CD4-positive, alpha-beta T cell (primary cell): ENCODE measurements around the gene LIN28B. TPM values are rescaled to one million over a fixed set of nuclear protein-coding genes. Genes with fewer than 3 reads are reported as not detected.

Experiments
- ATAC-seq: fragments of 200-7000 bp; cut with Tn5 transposase; one replicate; pipeline ENCODE4 v1.10.0; 2022; ENCODE audit warnings: mild to moderate bottlenecking; ENCODE audit not compliant: poor library complexity
- CTCF ChIA-PET: fragments of 350-600 bp; sonication (Branson Sonifier 250); formaldehyde crosslinking; loops from one replicate; lab custom pipeline; 2021; ENCODE audit warnings: antibody characterized with exemption, inconsistent platforms; lab: Charles Lee
- POLR2A ChIA-PET: fragments of 350-600 bp; sonication (Branson Sonifier 250); formaldehyde crosslinking; loops from one replicate; lab custom pipeline; 2021; ENCODE audit warnings: antibody characterized with exemption, inconsistent platforms; lab: Charles Lee
- DNase-seq, 14 experiments: peaks; one replicate each; pipeline ENCODE4 v3.0.0-alpha.2; 2013 to 2020; ENCODE audit warnings: mixed read lengths in 2 of 14
- H3K27ac ChIP-seq, 2 donors: one replicate each; pipeline versions ENCODE4 v1.5.1 to v1.7.0; 2013; ENCODE audit warnings: low read length in 2 of 2, low read depth in 1 of 2, mild to moderate bottlenecking in 1 of 2
- H3K27me3 ChIP-seq, 2 experiments: 1 replicate in 1 of 2; 2 replicates in 1 of 2; pipeline versions ENCODE4 v1.6.1 to v1.7.0; 2013; ENCODE audit warnings: low read length in 2 of 2, control low read depth in 1 of 2, mild to moderate bottlenecking in 1 of 2, moderate library complexity in 1 of 2; ENCODE audit not compliant: insufficient read depth in 2 of 2, control insufficient read depth in 1 of 2
- H3K36me3 ChIP-seq: one replicate; pipeline ENCODE4 v1.6.1; 2013; ENCODE audit warnings: low read length, control low read depth; ENCODE audit not compliant: insufficient read depth
- H3K4me1 ChIP-seq: one replicate; pipeline ENCODE4 v1.6.1; 2013; ENCODE audit warnings: low read length, control low read depth; ENCODE audit not compliant: insufficient read depth
- H3K4me3 ChIP-seq: one replicate; pipeline ENCODE4 v1.5.1; 2013; ENCODE audit warnings: mild to moderate bottlenecking, low read length, moderate library complexity
- H3K9me3 ChIP-seq, 2 experiments: 1 replicate in 1 of 2; 2 replicates in 1 of 2; pipeline versions ENCODE4 v1.6.1 to v1.7.0; 2013; ENCODE audit warnings: low read length in 2 of 2, mild to moderate bottlenecking in 2 of 2, control low read depth in 1 of 2, moderate library complexity in 1 of 2; ENCODE audit not compliant: control insufficient read depth in 1 of 2, insufficient read depth in 1 of 2
- H3K27ac Mint-ChIP-seq: one replicate; pipeline ENCODE4 v1.8.0; 2020; ENCODE audit warnings: mixed read lengths
- H3K27me3 Mint-ChIP-seq: one replicate; pipeline ENCODE4 v1.8.0; 2021; ENCODE audit warnings: mixed read lengths
- H3K36me3 Mint-ChIP-seq: one replicate; pipeline ENCODE4 v1.8.0; 2021; ENCODE audit warnings: low read depth, mixed read lengths
- H3K4me1 Mint-ChIP-seq: one replicate; pipeline ENCODE4 v1.8.0; 2021; ENCODE audit warnings: low read depth, mixed read lengths
- H3K4me3 Mint-ChIP-seq: one replicate; pipeline ENCODE4 v1.8.0; 2020; ENCODE audit warnings: mild to moderate bottlenecking, mixed read lengths
- H3K9me3 Mint-ChIP-seq: one replicate; pipeline ENCODE4 v1.8.0; 2020; ENCODE audit warnings: mixed read lengths
- CTCF ChIP-seq: fragments of 200-600 bp; IDR thresholded peaks from one replicate; pipeline ENCODE4 v1.8.0; 2022; ENCODE audit warnings: antibody characterized with exemption, mild to moderate bottlenecking
- intact Hi-C, 2 experiments: fragments of 100-400 bp; cut with DNase I in 1 of 2; cut with micrococcal nuclease in 1 of 2; formaldehyde crosslinking; loops; one replicate each; pipeline versions ENCODE4 v1.15.1 to v1.9.0; 2023 to 2025; cut with DNase I, micrococcal nuclease
- total RNA-seq, 174 experiments: library from RNA in 2 of 174; stranded (reverse) in 2 of 174; gene quantifications; one replicate each; pipeline ENCODE4 v1.2.3 and lab custom pipeline; 2021 to 2026

LIN28B gene
- total RNA-seq, 2 experiments from 2014 or later = not detected

DNA sequence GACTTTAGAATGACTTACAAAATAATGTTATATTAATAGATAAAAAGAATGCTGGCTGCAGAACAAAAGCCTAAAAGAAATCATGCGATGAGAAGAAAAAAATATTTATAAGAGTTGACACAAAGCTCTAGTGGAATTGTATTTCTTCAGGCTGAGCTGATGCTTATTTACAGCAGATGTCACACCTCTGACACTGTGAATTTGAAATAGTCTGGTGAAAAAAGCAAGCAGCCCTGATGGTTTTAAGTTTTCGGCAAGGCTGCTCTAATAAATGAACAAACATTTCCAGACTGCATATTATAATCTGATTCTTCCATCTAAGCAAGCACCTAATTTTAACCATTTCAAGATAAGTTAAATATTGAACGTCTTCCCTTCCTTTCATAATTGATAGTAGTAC, 109.9 kb downstream of the LIN28B start:
- Mint-ChIP-seq H3K9me3 (no peaks in the 10 kb centered on the region), H3K27ac (no peak overlapping the region), H3K27me3 (peaks cover 53% of the 10 kb centered on the region), H3K4me3 (no peak overlapping the region), H3K4me1 (no peaks in the 10 kb centered on the region), H3K36me3 (no peaks in the 10 kb centered on the region)
- TF ChIP-seq CTCF = no peak
- H3K9me3 ChIP-seq = no peaks in the 10 kb centered on the region
- H3K4me1 ChIP-seq = no peaks in the 10 kb centered on the region
- DNase-seq = no peak
- H3K4me3 ChIP-seq = no peak overlapping the region
- ChIA-PET CTCF (no interaction called here), POLR2A (no interaction called here)
- no peak overlapping the region for H3K27ac ChIP-seq
- H3K27me3 ChIP-seq = peaks cover 0 to 20% of the 10 kb centered on the region in 2 experiments
- no peak for ATAC-seq
- intact Hi-C loops = no loop called here
- H3K36me3 ChIP-seq = no peaks in the 10 kb centered on the region

DNA sequence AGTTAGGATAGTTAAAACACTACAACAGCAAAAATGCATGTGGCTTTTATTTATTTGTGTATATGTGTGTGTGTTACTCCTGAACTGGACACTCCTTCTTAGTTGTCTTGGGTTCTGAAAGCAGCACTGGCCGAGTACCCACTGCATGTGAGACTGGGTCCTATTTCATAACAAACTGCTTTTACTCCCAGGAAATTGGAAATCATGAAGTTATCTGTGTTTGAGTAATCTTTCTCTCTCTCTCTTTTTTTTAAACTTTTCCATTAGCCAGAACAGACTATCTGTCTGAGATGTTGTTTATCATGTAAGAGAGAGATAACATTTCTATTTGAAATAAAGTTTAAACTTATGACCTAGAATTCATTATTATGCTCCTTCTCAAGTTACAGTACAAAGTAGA, 110.4 kb downstream of the LIN28B start:
- Mint-ChIP-seq H3K9me3 (no peaks in the 10 kb centered on the region), H3K4me3 (no peak overlapping the region), H3K36me3 (no peaks in the 10 kb centered on the region), H3K27me3 (peaks cover 49% of the 10 kb centered on the region), H3K4me1 (no peaks in the 10 kb centered on the region), H3K27ac (no peak overlapping the region)
- Histone ChIP-seq H3K27me3 (peaks cover 0 to 20% of the 10 kb centered on the region in 2 experiments), H3K27ac (no peak overlapping the region), H3K36me3 (no peaks in the 10 kb centered on the region), H3K4me1 (no peaks in the 10 kb centered on the region), H3K9me3 (no peaks in the 10 kb centered on the region), H3K4me3 (no peak overlapping the region)
- CTCF ChIA-PET = no interaction called here
- intact Hi-C loops = no loop called here
- no peak for TF ChIP-seq CTCF
- POLR2A ChIA-PET = no interaction called here
- ATAC-seq = no peak
- no peak for DNase-seq

DNA sequence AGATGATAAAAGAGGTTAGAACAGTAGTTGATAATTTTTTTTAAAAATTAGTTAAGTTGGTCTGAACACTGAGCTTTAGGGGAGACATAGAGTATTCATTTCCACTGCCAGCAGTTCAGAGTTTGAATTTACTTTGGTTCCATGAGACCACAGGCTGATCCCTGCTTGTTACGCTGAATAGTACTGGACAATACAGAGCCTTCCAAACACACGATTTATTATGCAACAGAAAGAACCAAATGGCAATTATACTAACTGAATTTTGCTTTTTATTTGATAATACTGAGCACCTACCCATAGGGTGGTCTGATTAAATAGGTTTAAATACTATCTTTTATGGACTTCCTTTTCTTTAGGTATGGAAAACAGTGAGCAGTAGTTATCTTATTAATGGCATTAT, 111.5 kb downstream of the LIN28B start:
- no peaks in the 10 kb centered on the region for H3K9me3 ChIP-seq
- H3K27me3 ChIP-seq = peaks cover 0 to 20% of the 10 kb centered on the region in 2 experiments
- TF ChIP-seq CTCF = no peak
- H3K4me3 ChIP-seq = no peak overlapping the region
- ChIA-PET CTCF (no interaction called here), POLR2A (no interaction called here)
- Mint-ChIP-seq H3K4me3 (no peak overlapping the region), H3K27ac (no peak overlapping the region), H3K4me1 (no peaks in the 10 kb centered on the region), H3K27me3 (peaks cover 49% of the 10 kb centered on the region), H3K36me3 (no peaks in the 10 kb centered on the region), H3K9me3 (no peaks in the 10 kb centered on the region)
- intact Hi-C loops = no loop called here
- ATAC-seq = no peak
- H3K36me3 ChIP-seq = no peaks in the 10 kb centered on the region
- DNase-seq = no peak
- H3K27ac ChIP-seq = no peak overlapping the region
- H3K4me1 ChIP-seq = no peaks in the 10 kb centered on the region
